Gastroesophageal sphincter (tissue), 4 donors: ENCODE data around the gene KIF12. TPM values are rescaled to one million over a fixed set of nuclear protein-coding genes. Genes with fewer than 3 reads are reported as not detected.

Experiments used
- ATAC-seq: fragments of 150-250 bp; one replicate; pipeline ENCODE4 v1.9.1; 2016; ENCODE audit warnings: mild to moderate bottlenecking, moderate library complexity
- H3K27ac ChIP-seq, 4 donors: fragments of 200-600 bp; sonication (generic) in 3 of 4; 1 replicate in 3 of 4; 2 replicates in 1 of 4; pipeline ENCODE4 v1.5.1; 2016 to 2019
- H3K27me3 ChIP-seq: fragments of 200-600 bp; sonication (generic); one replicate; pipeline ENCODE4 v1.5.1; 2019
- H3K36me3 ChIP-seq, 2 donors: fragments of 200-600 bp; sonication (generic); one replicate each; pipeline ENCODE4 v1.5.1; 2019; ENCODE audit warnings: control low read depth in 1 of 2
- H3K4me1 ChIP-seq, 3 donors: fragments of 200-600 bp; sonication (generic); 1 replicate in 2 of 3; 2 replicates in 1 of 3; pipeline ENCODE4 v1.5.1; 2016 to 2019; ENCODE audit warnings: control low read depth in 2 of 3
- H3K4me3 ChIP-seq, 2 donors: fragments of 200-600 bp; sonication (generic); one replicate each; pipeline ENCODE4 v1.5.1; 2019; ENCODE audit warnings: mild to moderate bottlenecking in 1 of 2, moderate library complexity in 1 of 2
- H3K9me3 ChIP-seq, 3 donors: fragments of 200-600 bp; sonication (generic); one replicate each; pipeline ENCODE4 v1.5.1; 2017 to 2019; ENCODE audit warnings: control low read depth in 2 of 3
- EP300 ChIP-seq: sonication (generic); formaldehyde crosslinking; IDR thresholded peaks from one replicate; pipeline ENCODE4 v1.6.1; 2017; ENCODE audit warnings: antibody characterized with exemption, mild to moderate bottlenecking
- POLR2A ChIP-seq, 2 donors: fragments of 450-650 bp; IDR thresholded peaks; one replicate each; pipeline ENCODE4 v1.6.1; 2017; ENCODE audit warnings: antibody characterized with exemption in 2 of 2, mild to moderate bottlenecking in 2 of 2, moderate library complexity in 1 of 2
- POLR2AphosphoS5 ChIP-seq: sonication (generic); formaldehyde crosslinking; IDR thresholded peaks from one replicate; pipeline ENCODE4 v1.6.1; 2017; ENCODE audit warnings: antibody characterized with exemption
- WGBS, 2 donors: methylation state at CpG; one replicate each; pipeline ENCODE4 v1.1.5; 2018; ENCODE audit warnings: low coverage in 1 of 2; 5-methylcytosine and 5-hydroxymethylcytosine counted together
- total RNA-seq, 4 donors: library from RNA; depleted of rRNA; stranded (reverse); fragments of >200 nt; gene quantifications; one replicate each; pipeline ENCODE4 v1.1.0, GENCODE V29; 2016
- TF ChIP-seq, protein P1 (sequence below), 4 experiments: fragments of 200-600 bp in 2 of 4; fragments of 450-650 bp in 2 of 4; sonication (generic) in 1 of 4; IDR thresholded peaks; one replicate each; pipeline ENCODE4 v1.5.1; 2017 to 2019; ENCODE audit warnings: antibody characterized with exemption in 4 of 4, mild to moderate bottlenecking in 2 of 4, moderate library complexity in 2 of 4

The KIF12 gene
- total RNA-seq, 4 donors from 2014 or later: not detected

GRCh38 chr9:114060070-114060469, 39.0 kb downstream of the KIF12 start:
- H3K4me1 ChIP-seq: no peaks in the 10 kb centered on the region
- WGBS, 2 donors: 100% methylated on average over 1 of the region's 8 CpGs; no CpG with 5 or more reads in 1 of the 2 donors
- H3K27me3 ChIP-seq: peaks cover 12% of the 10 kb centered on the region
- no peak for ATAC-seq
- TF ChIP-seq POLR2A (IDR thresholded peaks at IDR 0.05): no peak
- no peak for TF ChIP-seq POLR2AphosphoS5
- TF ChIP-seq, protein P1, sequence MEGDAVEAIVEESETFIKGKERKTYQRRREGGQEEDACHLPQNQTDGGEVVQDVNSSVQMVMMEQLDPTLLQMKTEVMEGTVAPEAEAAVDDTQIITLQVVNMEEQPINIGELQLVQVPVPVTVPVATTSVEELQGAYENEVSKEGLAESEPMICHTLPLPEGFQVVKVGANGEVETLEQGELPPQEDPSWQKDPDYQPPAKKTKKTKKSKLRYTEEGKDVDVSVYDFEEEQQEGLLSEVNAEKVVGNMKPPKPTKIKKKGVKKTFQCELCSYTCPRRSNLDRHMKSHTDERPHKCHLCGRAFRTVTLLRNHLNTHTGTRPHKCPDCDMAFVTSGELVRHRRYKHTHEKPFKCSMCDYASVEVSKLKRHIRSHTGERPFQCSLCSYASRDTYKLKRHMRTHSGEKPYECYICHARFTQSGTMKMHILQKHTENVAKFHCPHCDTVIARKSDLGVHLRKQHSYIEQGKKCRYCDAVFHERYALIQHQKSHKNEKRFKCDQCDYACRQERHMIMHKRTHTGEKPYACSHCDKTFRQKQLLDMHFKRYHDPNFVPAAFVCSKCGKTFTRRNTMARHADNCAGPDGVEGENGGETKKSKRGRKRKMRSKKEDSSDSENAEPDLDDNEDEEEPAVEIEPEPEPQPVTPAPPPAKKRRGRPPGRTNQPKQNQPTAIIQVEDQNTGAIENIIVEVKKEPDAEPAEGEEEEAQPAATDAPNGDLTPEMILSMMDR (IDR thresholded peaks at IDR 0.05): no peak
- no peak overlapping the region for H3K27ac ChIP-seq
- no peak overlapping the region for H3K4me3 ChIP-seq
- H3K36me3 ChIP-seq: peaks cover 0 to 10% of the 10 kb centered on the region in 2 donors
- peaks cover 0 to 12% (median 0%) of the 10 kb centered on the region in 3 donors for H3K9me3 ChIP-seq

DNA sequence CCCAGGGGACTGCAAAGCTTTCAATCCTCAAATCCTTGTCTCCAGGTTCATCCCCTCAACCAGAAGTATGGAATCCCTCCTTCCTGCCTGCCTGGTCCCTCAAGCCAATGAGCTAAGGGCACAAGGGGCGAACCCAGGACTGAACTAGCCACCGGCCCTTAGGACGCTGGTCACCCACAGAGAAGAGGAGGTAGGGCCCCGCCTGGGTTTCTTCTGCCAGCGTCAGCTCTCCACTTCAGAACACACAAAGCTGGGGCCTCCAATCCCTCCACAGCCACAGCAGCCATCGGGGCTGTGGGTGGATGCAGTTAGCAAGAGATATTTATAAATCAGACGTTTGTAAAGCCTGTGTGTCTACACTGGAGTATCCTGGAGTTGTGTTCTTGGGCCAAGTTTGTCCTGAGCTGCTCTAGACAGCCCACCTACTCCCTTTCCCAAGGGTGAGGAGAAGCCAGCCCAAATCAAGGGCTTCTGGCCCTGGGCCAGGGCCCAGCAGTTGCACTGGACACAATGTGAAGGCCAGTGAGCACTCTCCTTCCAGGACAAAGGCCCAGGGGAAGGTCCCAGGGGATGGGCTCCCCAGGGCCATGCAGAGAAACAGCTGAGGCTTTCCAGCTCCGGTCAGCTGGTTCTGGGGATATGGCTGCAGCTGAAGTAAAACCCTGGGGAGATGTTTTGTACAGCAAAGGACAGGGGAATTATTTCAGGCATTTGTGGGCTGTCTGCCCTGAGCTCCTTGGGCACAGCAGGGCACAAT, 39.9 kb downstream of the KIF12 start:
- H3K27ac ChIP-seq: no peak overlapping the region
- no peak overlapping the region for H3K4me3 ChIP-seq
- ATAC-seq: no peak
- peaks cover 0 to 10% of the 10 kb centered on the region in 2 donors for H3K36me3 ChIP-seq
- WGBS, 2 donors: no CpG with 5 or more reads among the region's 8 CpGs
- H3K4me1 ChIP-seq: no peaks in the 10 kb centered on the region
- H3K27me3 ChIP-seq: peaks cover 12% of the 10 kb centered on the region
- peaks cover 0 to 10% (median 0%) of the 10 kb centered on the region in 3 donors for H3K9me3 ChIP-seq
- no peak for TF ChIP-seq EP300
- TF ChIP-seq POLR2A (IDR thresholded peaks at IDR 0.05): no peak
- TF ChIP-seq, protein P1 (IDR thresholded peaks at IDR 0.05): no peak
- TF ChIP-seq POLR2AphosphoS5: no peak

- Histone ChIP-seq H3K27ac (no peak overlapping the region), H3K4me1 (no peaks in the 10 kb centered on the region), H3K9me3 (peaks cover 0 to 5% (median 0%) of the 10 kb centered on the region in 3 donors), H3K36me3 (peaks cover 0 to 10% of the 10 kb centered on the region in 2 donors), H3K4me3 (no peak overlapping the region), H3K27me3 (peaks cover 12% of the 10 kb centered on the region)
- 86 to 100% methylated on average over 1 to 4 of the region's 4 CpGs for WGBS, 2 donors
- no peak for TF ChIP-seq EP300
- no peak for TF ChIP-seq POLR2AphosphoS5
- no peak for TF ChIP-seq POLR2A (IDR thresholded peaks at IDR 0.05)
- TF ChIP-seq, protein P1 (IDR thresholded peaks at IDR 0.05): no peak
- ATAC-seq: no peak
These were observed 40.4 kb downstream of the KIF12 start for GRCh38 chr9:114058688-114059046.

- ATAC-seq: no peak
- Histone ChIP-seq H3K4me1 (no peaks in the 10 kb centered on the region), H3K4me3 (no peak overlapping the region), H3K9me3 (no peaks in the 10 kb centered on the region), H3K36me3 (peaks cover 0 to 11% of the 10 kb centered on the region in 2 donors), H3K27me3 (peaks cover 10% of the 10 kb centered on the region), H3K27ac (no peak overlapping the region)
- WGBS, 2 donors: 57 to 75% methylated on average over 2 of the region's 7 CpGs
- no peak for TF ChIP-seq POLR2A (IDR thresholded peaks at IDR 0.05)
- TF ChIP-seq, protein P1 (IDR thresholded peaks at IDR 0.05): no peak
- TF ChIP-seq EP300: no peak
- TF ChIP-seq POLR2AphosphoS5: no peak
These were observed 41.8 kb downstream of the KIF12 start for GRCh38 chr9:114057161-114057885.
